Omental fat pad (tissue), 4 donors: ENCODE results near the gene ZBTB7B. TPM values are rescaled to one million over a fixed set of nuclear protein-coding genes. Genes with fewer than 3 reads are reported as not detected.

ENCODE experiments used
- ATAC-seq: fragments of 150-250 bp; one replicate; pipeline ENCODE4 v1.9.1; 2016; ENCODE audit warnings: mild to moderate bottlenecking, moderate library complexity; ENCODE audit not compliant: low FRiP score
- DNase-seq: peaks from one replicate; pipeline ENCODE4 v3.0.0-alpha.2; 2019; ENCODE audit warnings: low spot score
- CTCF ChIP-seq, 3 donors: fragments of 450-650 bp; IDR thresholded peaks; one replicate each; pipeline ENCODE4 v1.5.1; 2016 to 2017; ENCODE audit warnings: antibody characterized with exemption in 3 of 3, mild to moderate bottlenecking in 3 of 3, moderate library complexity in 2 of 3
- total RNA-seq, 4 donors: library from RNA; depleted of rRNA; stranded (reverse); fragments of >200 nt; gene quantifications; one replicate each; pipeline ENCODE4 v1.1.0, GENCODE V29; 2016

Gene ZBTB7B
- total RNA-seq, 4 donors from 2014 or later, result 38.6 to 66.4 (median 49.2) TPM

GRCh38 chr1:155016231-155016831 is 13.7 kb downstream of the ZBTB7B start:
- TF ChIP-seq CTCF (IDR thresholded peaks at IDR 0.05), result no peak
- DNase-seq (no peak), ATAC-seq (no peak)

- TF ChIP-seq CTCF (IDR thresholded peaks at IDR 0.05), result peak in 2 of 3 donors; percentile 79 to 98
- DNase-seq (peak; percentile 91), ATAC-seq (peak; percentile 93)
Observed at GRCh38 chr1:155017041-155017945, 14.7 kb downstream of the ZBTB7B start.

- no peak for TF ChIP-seq CTCF (IDR thresholded peaks at IDR 0.05)
- ATAC-seq, result no peak
- DNase-seq, result no peak
Observed at GRCh38 chr1:155017946-155018316, 15.3 kb downstream of the ZBTB7B start.

- DNase-seq (no peak), ATAC-seq (no peak)
- TF ChIP-seq CTCF (IDR thresholded peaks at IDR 0.05), result no peak
Observed at GRCh38 chr1:155018617-155019348, 16.2 kb downstream of the ZBTB7B start.

- no peak for TF ChIP-seq CTCF (IDR thresholded peaks at IDR 0.05)
Observed at GRCh38 chr1:155019377-155020245, 17.0 kb downstream of the ZBTB7B start.

GRCh38 chr1:155022136-155022926 is 19.7 kb downstream of the ZBTB7B start:
- DNase-seq (no peak), ATAC-seq (no peak)
- TF ChIP-seq CTCF (IDR thresholded peaks at IDR 0.05), result no peak

More at GRCh38 chr1:155019377-155020245, 17.0 kb downstream of the ZBTB7B start:
- DNase-seq, result no peak
- no peak for ATAC-seq
